ENCODE data around the gene PACS2. TPM values are rescaled to one million over a fixed set of nuclear protein-coding genes. Genes with fewer than 3 reads are reported as not detected.

Gene PACS2
- total RNA-seq, 1 experiment from 2014 or later = 72.5 TPM

- Mint-ChIP-seq H3K4me1 (peaks cover 8% of the 10 kb centered on the region in 2 experiments), H3K36me3 (ENCODE audit: insufficient read depth in 1 of 3, low read depth in 3 of 3) (peaks cover 11 to 24% (median 21%) of the 10 kb centered on the region in 3 experiments; a peak in 6 of 7 replicates), H3K27ac (no peak overlapping the region), H3K4me3 (no peak overlapping the region), H3K9me3 (peaks cover 1 to 2% of the 10 kb centered on the region in 2 experiments; a peak in 2 of 5 replicates), H3K27me3 (ENCODE audit: low read depth) (peaks cover 5% of the 10 kb centered on the region; the same call in 1 of the 2 replicates)
- Histone ChIP-seq H3T11ph (ENCODE audit: low read length) (no peak overlapping the region), H3K14ac (ENCODE audit: insufficient read depth, low read length) (no peak overlapping the region), H3K56ac (ENCODE audit: insufficient read length, low read depth, low read length) (no peak overlapping the region), H3K27ac (ENCODE audit: insufficient read length, low read depth, low read length) (no peak overlapping the region), H3K4ac (ENCODE audit: low read depth, low read length) (no peak overlapping the region), H3K79me2 (ENCODE audit: insufficient read depth, low read length) (no peaks in the 10 kb centered on the region), H4K8ac (replicated peaks; ENCODE audit: insufficient read length, low read depth, low read length) (no peak overlapping the region), H3K4me1 (ENCODE audit: insufficient read depth, low read length) (peaks cover 2% of the 10 kb centered on the region; the same call in 1 of the 2 replicates), H2BK5ac (ENCODE audit: insufficient read length, low read length) (no peak overlapping the region), H4K91ac (ENCODE audit: insufficient read length, low read depth, low read length) (no peak overlapping the region), H3K9ac (ENCODE audit: extremely low read depth, insufficient read length, low read length) (no peak overlapping the region), H4K20me1 (ENCODE audit: control insufficient read depth, insufficient read depth, insufficient read length) (no peaks in the 10 kb centered on the region), H3K9me3 (ENCODE audit: control insufficient read depth, low read depth, low read length) (no peaks in the 10 kb centered on the region), H4K5ac (ENCODE audit: insufficient read length, low read depth, low read length) (no peak overlapping the region), H2BK15ac (ENCODE audit: low read depth, low read length) (no peak overlapping the region), H3K23me2 (ENCODE audit: insufficient read length, low read depth, low read length, poor library complexity, severe bottlenecking) (no peaks in the 10 kb centered on the region), H2AK5ac (ENCODE audit: insufficient read length, low read length) (no peak overlapping the region), H2AFZ (ENCODE audit: low read length) (no peak overlapping the region), H2BK20ac (ENCODE audit: low read depth, low read length, poor library complexity, severe bottlenecking) (no peak overlapping the region), H2BK120ac (ENCODE audit: low read depth, low read length, poor library complexity, severe bottlenecking) (no peak overlapping the region), H3K4me2 (ENCODE audit: insufficient read depth, insufficient read length, low read length) (no peak overlapping the region), H3K18ac (ENCODE audit: insufficient read length, low read depth, low read length) (no peak overlapping the region), H3K27me3 (ENCODE audit: insufficient read depth, low read length) (no peaks in the 10 kb centered on the region), H3K79me1 (ENCODE audit: insufficient read depth, low read depth, low read length, poor library complexity, severe bottlenecking) (no peaks in the 10 kb centered on the region), H3K23ac (ENCODE audit: insufficient read length, low read depth, low read length) (no peak overlapping the region), H2BK12ac (ENCODE audit: insufficient read length, low read depth, low read length) (no peak overlapping the region)
- no peak for TF ChIP-seq CTCF (conservative IDR thresholded peaks at IDR 0.05)
- no CpG with 5 or more reads among the region's 17 CpGs for WGBS (ENCODE audit: extremely low coverage, insufficient read length, low lambda C conversion rate)
- no peak for DNase-seq
Observed at GRCh38 chr14:105378873-105379685, 64.5 kb downstream of the PACS2 start.
